Transverse colon (tissue), 4 donors: Measurements from ENCODE around the gene DHRS12. TPM values are rescaled to one million over a fixed set of nuclear protein-coding genes. Genes with fewer than 3 reads are reported as not detected.

ENCODE experiments used
- DNase-seq: peaks from one replicate; pipeline ENCODE4 v3.0.0-alpha.2; 2019
- H3K27ac ChIP-seq, 4 donors: fragments of 200-600 bp; sonication (generic); 2 replicates each; pipeline ENCODE4 v1.5.1; 2016 to 2018; ENCODE audit warnings: inconsistent platforms in 4 of 4
- H3K27me3 ChIP-seq: fragments of 200-600 bp; sonication (generic); 2 replicates; pipeline ENCODE4 v1.5.1; 2017; ENCODE audit warnings: inconsistent platforms
- H3K36me3 ChIP-seq, 4 donors: fragments of 200-600 bp; sonication (generic); 2 replicates each; pipeline ENCODE4 v1.5.1; 2017 to 2019; ENCODE audit warnings: inconsistent platforms in 4 of 4
- H3K4me1 ChIP-seq, 4 donors: fragments of 200-600 bp; sonication (generic); 2 replicates each; pipeline ENCODE4 v1.5.1; 2017 to 2020; ENCODE audit warnings: inconsistent platforms in 4 of 4
- H3K4me3 ChIP-seq, 4 donors: fragments of 200-600 bp; sonication (generic); 1 replicate in 1 of 4; 2 replicates in 3 of 4; pipeline versions ENCODE4 v1.5.1 to v1.6.1; 2017 to 2019; ENCODE audit warnings: inconsistent platforms in 4 of 4
- H3K9me3 ChIP-seq, 2 donors: fragments of 200-600 bp; sonication (generic); 2 replicates each; pipeline ENCODE4 v1.5.1; 2017 to 2019; ENCODE audit warnings: inconsistent platforms in 2 of 2
- EP300 ChIP-seq: sonication (generic); formaldehyde crosslinking; IDR thresholded peaks from one replicate; pipeline ENCODE4 v1.6.1; 2017; ENCODE audit warnings: antibody characterized with exemption, low read depth
- POLR2A ChIP-seq: fragments of 450-650 bp; IDR thresholded peaks from one replicate; pipeline ENCODE4 v1.6.1; 2016; ENCODE audit warnings: antibody characterized with exemption, mild to moderate bottlenecking, moderate library complexity
- POLR2AphosphoS5 ChIP-seq, 3 donors: sonication (generic); formaldehyde crosslinking; IDR thresholded peaks; one replicate each; pipeline ENCODE4 v1.6.1; 2016; ENCODE audit warnings: antibody characterized with exemption in 3 of 3
- WGBS, 2 donors: methylation state at CpG; one replicate each; pipeline ENCODE4 v1.1.5; 2018; ENCODE audit warnings: low coverage in 1 of 2; 5-methylcytosine and 5-hydroxymethylcytosine counted together
- in situ Hi-C, 4 donors: fragments of 200-750 bp; cut with MboI; loops; one replicate each; pipeline versions ENCODE4 v1.15.0 to v1.15.1; 2017; ENCODE audit warnings: low sequenced_read_pairs in 3 of 4, low pct_ligation_motif_present in 1 of 4, low pct_unique_long_range_greater_than_20kb in 1 of 4
- intact Hi-C: fragments of 100-400 bp; cut with DNase I; formaldehyde crosslinking; loops from one replicate; pipeline ENCODE4 v1.15.1; 2023; ENCODE audit warnings: low total_unique reads
- total RNA-seq, 4 donors: library from RNA; depleted of rRNA; stranded (reverse); fragments of >200 nt; gene quantifications; one replicate each; pipeline ENCODE4 v1.1.0, GENCODE V29; 2016
- TF ChIP-seq, protein P1 (sequence below), 5 experiments: fragments of 200-600 bp in 3 of 5; fragments of 450-650 bp in 2 of 5; sonication (generic) in 3 of 5; IDR thresholded peaks; 1 replicate in 2 of 5; 2 replicates in 3 of 5; pipeline ENCODE4 v1.5.1; 2016 to 2017; ENCODE audit warnings: antibody characterized with exemption in 5 of 5, inconsistent platforms in 3 of 5, mild to moderate bottlenecking in 2 of 5, moderate library complexity in 1 of 5

Gene DHRS12
- total RNA-seq, 4 donors from 2014 or later: 5.2 to 17.8 (median 13.5) TPM

DNA sequence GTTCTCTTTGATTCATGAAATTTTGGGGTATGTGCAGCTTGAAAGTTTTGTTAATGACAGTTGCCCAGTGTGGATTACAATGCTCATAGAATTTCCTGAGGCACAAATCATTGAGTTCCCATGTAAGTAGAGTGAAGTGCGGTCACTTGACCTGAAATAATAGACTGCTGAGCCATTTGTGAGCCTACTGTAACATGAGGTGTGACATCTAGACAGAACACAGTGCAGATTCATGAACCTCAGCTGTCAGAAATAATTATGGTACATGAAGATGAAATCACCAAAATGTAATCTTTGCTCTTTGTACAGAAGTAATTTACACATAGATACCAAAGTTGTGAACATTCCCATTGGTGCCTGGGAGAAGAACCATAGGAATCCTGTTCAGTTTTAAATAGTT is 84.6 kb downstream of the DHRS12 start:
- Histone ChIP-seq H3K4me3 (no peak overlapping the region), H3K4me1 (peaks cover 0 to 7% (median 0%) of the 10 kb centered on the region in 4 donors), H3K9me3 (no peaks in the 10 kb centered on the region), H3K36me3 (no peaks in the 10 kb centered on the region), H3K27me3 (no peaks in the 10 kb centered on the region), H3K27ac (no peak overlapping the region)
- in situ Hi-C loops (no loop called here), intact Hi-C loops (no loop called here)
- WGBS, 2 donors: 100% methylated on average over 1 of the region's 1 CpG
- no peak for TF ChIP-seq EP300
- TF ChIP-seq POLR2A: no peak
- no peak for TF ChIP-seq POLR2AphosphoS5 (IDR thresholded peaks at IDR 0.05)
- TF ChIP-seq, protein P1, sequence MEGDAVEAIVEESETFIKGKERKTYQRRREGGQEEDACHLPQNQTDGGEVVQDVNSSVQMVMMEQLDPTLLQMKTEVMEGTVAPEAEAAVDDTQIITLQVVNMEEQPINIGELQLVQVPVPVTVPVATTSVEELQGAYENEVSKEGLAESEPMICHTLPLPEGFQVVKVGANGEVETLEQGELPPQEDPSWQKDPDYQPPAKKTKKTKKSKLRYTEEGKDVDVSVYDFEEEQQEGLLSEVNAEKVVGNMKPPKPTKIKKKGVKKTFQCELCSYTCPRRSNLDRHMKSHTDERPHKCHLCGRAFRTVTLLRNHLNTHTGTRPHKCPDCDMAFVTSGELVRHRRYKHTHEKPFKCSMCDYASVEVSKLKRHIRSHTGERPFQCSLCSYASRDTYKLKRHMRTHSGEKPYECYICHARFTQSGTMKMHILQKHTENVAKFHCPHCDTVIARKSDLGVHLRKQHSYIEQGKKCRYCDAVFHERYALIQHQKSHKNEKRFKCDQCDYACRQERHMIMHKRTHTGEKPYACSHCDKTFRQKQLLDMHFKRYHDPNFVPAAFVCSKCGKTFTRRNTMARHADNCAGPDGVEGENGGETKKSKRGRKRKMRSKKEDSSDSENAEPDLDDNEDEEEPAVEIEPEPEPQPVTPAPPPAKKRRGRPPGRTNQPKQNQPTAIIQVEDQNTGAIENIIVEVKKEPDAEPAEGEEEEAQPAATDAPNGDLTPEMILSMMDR (IDR thresholded peaks at IDR 0.05): no peak
- DNase-seq: no peak

Other genes starting within 250 kb of the DHRS12 start
- 10 to 100 TPM in 1 of 4 donors, 1 to 10 TPM in 3; 2.4 to 12.3 (median 6.7) TPM for gene WDFY2, start 219.7 kb downstream of the DHRS12 start, total RNA-seq
- not detected for gene TMEM272, start 41.0 kb upstream of the DHRS12 start, total RNA-seq
- not detected for gene CCDC70, start 57.8 kb upstream of the DHRS12 start, total RNA-seq
- 10 to 100 TPM; 17.6 to 32.9 (median 22.6) TPM for gene ATP7B, start 207.3 kb upstream of the DHRS12 start, total RNA-seq
- 10 to 100 TPM in 3 of 4 donors, 1 to 10 TPM in 1; 9.0 to 30.6 (median 28.8) TPM for gene ALG11, start 208.2 kb upstream of the DHRS12 start, total RNA-seq
- gene UTP14C, start 220.5 kb upstream of the DHRS12 start, total RNA-seq: 10 to 100 TPM in 2 of 4 donors, 1 to 10 TPM in 2; 5.2 to 20.0 (median 13.6) TPM